ENCODE measurements around the gene SRRM3. TPM values are rescaled to one million over a fixed set of nuclear protein-coding genes. Genes with fewer than 3 reads are reported as not detected.
A peak's percentile ranks its signal among the peaks of the same experiment; 100 is the strongest.

SRRM3 gene
- total and polyA plus RNA-seq, 9 of the 15 experiments (the other 6 are each of a cell fraction or from before 2014, with no cell fraction given) = 0.04 to 0.91 (median 0.46) TPM; not detected in 2

DNA sequence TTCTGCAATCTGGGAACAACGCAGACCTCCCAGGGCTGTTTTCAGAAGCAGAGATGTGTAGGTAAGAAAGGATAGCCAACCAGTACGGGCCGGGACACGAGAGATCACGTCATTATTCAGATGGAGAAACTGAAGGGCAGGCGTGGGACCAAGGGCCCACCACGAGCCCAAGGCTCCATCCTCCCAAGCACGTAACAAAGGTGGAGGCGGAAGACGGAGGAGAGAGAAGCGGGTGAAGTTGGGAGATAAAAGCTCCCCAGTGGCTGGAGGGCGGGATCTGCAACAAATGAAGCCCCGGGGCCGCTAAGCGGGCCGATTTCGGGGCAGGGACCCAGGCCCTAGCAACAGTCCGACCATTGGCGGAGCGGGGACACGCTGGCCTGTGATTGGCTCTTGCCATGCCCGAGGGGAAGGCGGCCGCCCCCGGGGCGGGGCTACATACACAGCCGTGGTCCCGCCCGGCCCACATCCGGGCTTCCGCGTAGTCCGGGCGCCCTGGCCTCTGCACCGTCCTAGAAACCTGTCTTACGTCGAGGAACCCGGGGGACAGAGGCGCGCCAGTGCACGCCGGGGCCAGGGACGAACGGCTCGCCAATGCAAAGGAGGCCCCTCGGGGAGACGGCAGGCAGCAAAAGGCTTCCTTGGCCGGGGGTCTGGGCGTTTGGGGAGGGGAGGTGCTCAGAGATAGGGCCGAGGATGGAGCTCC, 116.2 kb downstream of the SRRM3 start (continued):
- TF ChIP-seq, protein P1, sequence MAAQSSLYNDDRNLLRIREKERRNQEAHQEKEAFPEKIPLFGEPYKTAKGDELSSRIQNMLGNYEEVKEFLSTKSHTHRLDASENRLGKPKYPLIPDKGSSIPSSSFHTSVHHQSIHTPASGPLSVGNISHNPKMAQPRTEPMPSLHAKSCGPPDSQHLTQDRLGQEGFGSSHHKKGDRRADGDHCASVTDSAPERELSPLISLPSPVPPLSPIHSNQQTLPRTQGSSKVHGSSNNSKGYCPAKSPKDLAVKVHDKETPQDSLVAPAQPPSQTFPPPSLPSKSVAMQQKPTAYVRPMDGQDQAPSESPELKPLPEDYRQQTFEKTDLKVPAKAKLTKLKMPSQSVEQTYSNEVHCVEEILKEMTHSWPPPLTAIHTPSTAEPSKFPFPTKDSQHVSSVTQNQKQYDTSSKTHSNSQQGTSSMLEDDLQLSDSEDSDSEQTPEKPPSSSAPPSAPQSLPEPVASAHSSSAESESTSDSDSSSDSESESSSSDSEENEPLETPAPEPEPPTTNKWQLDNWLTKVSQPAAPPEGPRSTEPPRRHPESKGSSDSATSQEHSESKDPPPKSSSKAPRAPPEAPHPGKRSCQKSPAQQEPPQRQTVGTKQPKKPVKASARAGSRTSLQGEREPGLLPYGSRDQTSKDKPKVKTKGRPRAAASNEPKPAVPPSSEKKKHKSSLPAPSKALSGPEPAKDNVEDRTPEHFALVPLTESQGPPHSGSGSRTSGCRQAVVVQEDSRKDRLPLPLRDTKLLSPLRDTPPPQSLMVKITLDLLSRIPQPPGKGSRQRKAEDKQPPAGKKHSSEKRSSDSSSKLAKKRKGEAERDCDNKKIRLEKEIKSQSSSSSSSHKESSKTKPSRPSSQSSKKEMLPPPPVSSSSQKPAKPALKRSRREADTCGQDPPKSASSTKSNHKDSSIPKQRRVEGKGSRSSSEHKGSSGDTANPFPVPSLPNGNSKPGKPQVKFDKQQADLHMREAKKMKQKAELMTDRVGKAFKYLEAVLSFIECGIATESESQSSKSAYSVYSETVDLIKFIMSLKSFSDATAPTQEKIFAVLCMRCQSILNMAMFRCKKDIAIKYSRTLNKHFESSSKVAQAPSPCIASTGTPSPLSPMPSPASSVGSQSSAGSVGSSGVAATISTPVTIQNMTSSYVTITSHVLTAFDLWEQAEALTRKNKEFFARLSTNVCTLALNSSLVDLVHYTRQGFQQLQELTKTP (IDR thresholded peaks at IDR 0.05; ENCODE audit: low read depth in 1 of 2, partially characterized antibody in 2 of 2) = no peak
- TF ChIP-seq ZBED1 (IDR thresholded peaks at IDR 0.05) (no peak; the same call in 1 of the 2 replicates), ZFX (CRISPR knock-in tag; IDR thresholded peaks at IDR 0.05) (peak; percentile 82), THRAP3 (IDR thresholded peaks at IDR 0.05; ENCODE audit: borderline replicate concordance) (no peak), ELF1 (tag; IDR thresholded peaks at IDR 0.05) (peak; percentile 65; the same call in 1 of the 2 replicates), ZNF75A (CRISPR knock-in tag; IDR thresholded peaks at IDR 0.05) (no peak), ZNF316 (IDR thresholded peaks at IDR 0.05) (no peak), ZNF766 (CRISPR knock-in tag; conservative IDR thresholded peaks at IDR 0.05) (no peak; the same call in 1 of the 2 replicates), KHSRP (IDR thresholded peaks at IDR 0.05) (no peak), MTA3 (IDR thresholded peaks at IDR 0.05; ENCODE audit: borderline replicate concordance) (peak; percentile 71; the same call in 1 of the 2 replicates), BACH1 (tag; IDR thresholded peaks at IDR 0.05) (no peak), GATA2 (CRISPR knock-in tag; IDR thresholded peaks at IDR 0.05) (peak; percentile 48; the same call in 1 of the 2 replicates), NR1H2 (CRISPR knock-in tag; IDR thresholded peaks at IDR 0.05) (no peak), ZNF217 (CRISPR knock-in tag; IDR thresholded peaks at IDR 0.05) (no peak), TSC22D4 (tag; IDR thresholded peaks at IDR 0.05) (no peak)
- TF ChIP-seq, protein P2, sequence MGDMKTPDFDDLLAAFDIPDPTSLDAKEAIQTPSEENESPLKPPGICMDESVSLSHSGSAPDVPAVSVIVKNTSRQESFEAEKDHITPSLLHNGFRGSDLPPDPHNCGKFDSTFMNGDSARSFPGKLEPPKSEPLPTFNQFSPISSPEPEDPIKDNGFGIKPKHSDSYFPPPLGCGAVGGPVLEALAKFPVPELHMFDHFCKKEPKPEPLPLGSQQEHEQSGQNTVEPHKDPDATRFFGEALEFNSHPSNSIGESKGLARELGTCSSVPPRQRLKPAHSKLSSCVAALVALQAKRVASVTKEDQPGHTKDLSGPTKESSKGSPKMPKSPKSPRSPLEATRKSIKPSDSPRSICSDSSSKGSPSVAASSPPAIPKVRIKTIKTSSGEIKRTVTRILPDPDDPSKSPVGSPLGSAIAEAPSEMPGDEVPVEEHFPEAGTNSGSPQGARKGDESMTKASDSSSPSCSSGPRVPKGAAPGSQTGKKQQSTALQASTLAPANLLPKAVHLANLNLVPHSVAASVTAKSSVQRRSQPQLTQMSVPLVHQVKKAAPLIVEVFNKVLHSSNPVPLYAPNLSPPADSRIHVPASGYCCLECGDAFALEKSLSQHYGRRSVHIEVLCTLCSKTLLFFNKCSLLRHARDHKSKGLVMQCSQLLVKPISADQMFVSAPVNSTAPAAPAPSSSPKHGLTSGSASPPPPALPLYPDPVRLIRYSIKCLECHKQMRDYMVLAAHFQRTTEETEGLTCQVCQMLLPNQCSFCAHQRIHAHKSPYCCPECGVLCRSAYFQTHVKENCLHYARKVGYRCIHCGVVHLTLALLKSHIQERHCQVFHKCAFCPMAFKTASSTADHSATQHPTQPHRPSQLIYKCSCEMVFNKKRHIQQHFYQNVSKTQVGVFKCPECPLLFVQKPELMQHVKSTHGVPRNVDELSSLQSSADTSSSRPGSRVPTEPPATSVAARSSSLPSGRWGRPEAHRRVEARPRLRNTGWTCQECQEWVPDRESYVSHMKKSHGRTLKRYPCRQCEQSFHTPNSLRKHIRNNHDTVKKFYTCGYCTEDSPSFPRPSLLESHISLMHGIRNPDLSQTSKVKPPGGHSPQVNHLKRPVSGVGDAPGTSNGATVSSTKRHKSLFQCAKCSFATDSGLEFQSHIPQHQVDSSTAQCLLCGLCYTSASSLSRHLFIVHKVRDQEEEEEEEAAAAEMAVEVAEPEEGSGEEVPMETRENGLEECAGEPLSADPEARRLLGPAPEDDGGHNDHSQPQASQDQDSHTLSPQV (IDR thresholded peaks at IDR 0.05) = no peak
- TF ChIP-seq, protein P3, sequence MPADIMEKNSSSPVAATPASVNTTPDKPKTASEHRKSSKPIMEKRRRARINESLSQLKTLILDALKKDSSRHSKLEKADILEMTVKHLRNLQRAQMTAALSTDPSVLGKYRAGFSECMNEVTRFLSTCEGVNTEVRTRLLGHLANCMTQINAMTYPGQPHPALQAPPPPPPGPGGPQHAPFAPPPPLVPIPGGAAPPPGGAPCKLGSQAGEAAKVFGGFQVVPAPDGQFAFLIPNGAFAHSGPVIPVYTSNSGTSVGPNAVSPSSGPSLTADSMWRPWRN (IDR thresholded peaks at IDR 0.05; ENCODE audit: low read depth) = peak; percentile 29; the same call in 1 of the 2 replicates

Data from K562 (cell line).